ENCODE results near the gene MAP3K19. TPM values are rescaled to one million over a fixed set of nuclear protein-coding genes. Genes with fewer than 3 reads are reported as not detected.

The MAP3K19 gene
- total and polyA plus RNA-seq, 2 of the 8 experiments (the other 6 are each of a cell fraction or from before 2014, with no cell fraction given) = not detected

DNA sequence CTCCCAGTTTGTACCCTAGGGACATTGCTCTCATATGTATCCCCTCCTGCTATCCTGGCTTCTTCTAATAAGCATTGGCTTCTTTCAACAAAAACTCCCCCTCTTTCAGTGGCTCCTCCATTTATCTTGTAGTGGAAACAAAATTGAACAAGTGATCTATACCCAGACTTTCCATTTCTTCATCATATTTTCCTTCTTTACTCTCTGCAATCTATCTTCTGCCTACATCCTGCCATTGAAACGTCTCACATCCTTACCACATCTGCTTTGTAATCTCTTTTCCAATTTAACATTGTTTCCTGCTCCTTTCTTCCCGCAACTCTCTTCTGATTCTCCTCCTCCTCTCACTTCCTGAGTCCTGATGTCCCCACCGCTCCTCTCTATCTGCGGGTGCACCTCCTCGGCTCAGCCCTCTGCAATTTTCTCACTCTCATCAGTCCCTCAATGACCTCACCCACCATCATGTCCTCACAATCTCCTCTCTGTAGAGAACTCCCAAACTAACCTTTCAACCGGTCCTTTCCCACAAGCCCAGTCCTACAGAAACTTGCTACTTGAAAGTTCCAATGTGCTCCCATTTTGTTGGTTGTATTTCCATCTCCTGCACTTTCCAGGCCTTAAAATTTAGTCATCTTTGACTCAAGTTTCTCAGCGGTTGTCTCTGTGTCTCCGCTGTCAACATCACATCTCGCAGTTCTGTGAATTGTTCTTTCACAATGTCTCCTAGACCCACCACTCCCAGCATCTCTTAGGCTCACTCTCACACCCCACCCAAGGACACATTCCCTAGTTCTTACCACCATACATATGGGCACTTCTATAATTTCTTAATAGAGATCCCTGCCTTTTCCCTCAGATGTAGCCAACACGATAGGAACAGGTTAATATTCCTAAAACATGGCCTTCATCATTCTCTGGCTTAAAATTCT is 24.0 kb downstream of the MAP3K19 start (continued):
- TF ChIP-seq, protein P1, sequence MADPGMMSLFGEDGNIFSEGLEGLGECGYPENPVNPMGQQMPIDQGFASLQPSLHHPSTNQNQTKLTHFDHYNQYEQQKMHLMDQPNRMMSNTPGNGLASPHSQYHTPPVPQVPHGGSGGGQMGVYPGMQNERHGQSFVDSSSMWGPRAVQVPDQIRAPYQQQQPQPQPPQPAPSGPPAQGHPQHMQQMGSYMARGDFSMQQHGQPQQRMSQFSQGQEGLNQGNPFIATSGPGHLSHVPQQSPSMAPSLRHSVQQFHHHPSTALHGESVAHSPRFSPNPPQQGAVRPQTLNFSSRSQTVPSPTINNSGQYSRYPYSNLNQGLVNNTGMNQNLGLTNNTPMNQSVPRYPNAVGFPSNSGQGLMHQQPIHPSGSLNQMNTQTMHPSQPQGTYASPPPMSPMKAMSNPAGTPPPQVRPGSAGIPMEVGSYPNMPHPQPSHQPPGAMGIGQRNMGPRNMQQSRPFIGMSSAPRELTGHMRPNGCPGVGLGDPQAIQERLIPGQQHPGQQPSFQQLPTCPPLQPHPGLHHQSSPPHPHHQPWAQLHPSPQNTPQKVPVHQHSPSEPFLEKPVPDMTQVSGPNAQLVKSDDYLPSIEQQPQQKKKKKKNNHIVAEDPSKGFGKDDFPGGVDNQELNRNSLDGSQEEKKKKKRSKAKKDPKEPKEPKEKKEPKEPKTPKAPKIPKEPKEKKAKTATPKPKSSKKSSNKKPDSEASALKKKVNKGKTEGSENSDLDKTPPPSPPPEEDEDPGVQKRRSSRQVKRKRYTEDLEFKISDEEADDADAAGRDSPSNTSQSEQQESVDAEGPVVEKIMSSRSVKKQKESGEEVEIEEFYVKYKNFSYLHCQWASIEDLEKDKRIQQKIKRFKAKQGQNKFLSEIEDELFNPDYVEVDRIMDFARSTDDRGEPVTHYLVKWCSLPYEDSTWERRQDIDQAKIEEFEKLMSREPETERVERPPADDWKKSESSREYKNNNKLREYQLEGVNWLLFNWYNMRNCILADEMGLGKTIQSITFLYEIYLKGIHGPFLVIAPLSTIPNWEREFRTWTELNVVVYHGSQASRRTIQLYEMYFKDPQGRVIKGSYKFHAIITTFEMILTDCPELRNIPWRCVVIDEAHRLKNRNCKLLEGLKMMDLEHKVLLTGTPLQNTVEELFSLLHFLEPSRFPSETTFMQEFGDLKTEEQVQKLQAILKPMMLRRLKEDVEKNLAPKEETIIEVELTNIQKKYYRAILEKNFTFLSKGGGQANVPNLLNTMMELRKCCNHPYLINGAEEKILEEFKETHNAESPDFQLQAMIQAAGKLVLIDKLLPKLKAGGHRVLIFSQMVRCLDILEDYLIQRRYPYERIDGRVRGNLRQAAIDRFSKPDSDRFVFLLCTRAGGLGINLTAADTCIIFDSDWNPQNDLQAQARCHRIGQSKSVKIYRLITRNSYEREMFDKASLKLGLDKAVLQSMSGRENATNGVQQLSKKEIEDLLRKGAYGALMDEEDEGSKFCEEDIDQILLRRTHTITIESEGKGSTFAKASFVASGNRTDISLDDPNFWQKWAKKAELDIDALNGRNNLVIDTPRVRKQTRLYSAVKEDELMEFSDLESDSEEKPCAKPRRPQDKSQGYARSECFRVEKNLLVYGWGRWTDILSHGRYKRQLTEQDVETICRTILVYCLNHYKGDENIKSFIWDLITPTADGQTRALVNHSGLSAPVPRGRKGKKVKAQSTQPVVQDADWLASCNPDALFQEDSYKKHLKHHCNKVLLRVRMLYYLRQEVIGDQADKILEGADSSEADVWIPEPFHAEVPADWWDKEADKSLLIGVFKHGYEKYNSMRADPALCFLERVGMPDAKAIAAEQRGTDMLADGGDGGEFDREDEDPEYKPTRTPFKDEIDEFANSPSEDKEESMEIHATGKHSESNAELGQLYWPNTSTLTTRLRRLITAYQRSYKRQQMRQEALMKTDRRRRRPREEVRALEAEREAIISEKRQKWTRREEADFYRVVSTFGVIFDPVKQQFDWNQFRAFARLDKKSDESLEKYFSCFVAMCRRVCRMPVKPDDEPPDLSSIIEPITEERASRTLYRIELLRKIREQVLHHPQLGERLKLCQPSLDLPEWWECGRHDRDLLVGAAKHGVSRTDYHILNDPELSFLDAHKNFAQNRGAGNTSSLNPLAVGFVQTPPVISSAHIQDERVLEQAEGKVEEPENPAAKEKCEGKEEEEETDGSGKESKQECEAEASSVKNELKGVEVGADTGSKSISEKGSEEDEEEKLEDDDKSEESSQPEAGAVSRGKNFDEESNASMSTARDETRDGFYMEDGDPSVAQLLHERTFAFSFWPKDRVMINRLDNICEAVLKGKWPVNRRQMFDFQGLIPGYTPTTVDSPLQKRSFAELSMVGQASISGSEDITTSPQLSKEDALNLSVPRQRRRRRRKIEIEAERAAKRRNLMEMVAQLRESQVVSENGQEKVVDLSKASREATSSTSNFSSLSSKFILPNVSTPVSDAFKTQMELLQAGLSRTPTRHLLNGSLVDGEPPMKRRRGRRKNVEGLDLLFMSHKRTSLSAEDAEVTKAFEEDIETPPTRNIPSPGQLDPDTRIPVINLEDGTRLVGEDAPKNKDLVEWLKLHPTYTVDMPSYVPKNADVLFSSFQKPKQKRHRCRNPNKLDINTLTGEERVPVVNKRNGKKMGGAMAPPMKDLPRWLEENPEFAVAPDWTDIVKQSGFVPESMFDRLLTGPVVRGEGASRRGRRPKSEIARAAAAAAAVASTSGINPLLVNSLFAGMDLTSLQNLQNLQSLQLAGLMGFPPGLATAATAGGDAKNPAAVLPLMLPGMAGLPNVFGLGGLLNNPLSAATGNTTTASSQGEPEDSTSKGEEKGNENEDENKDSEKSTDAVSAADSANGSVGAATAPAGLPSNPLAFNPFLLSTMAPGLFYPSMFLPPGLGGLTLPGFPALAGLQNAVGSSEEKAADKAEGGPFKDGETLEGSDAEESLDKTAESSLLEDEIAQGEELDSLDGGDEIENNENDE (IDR thresholded peaks at IDR 0.05; ENCODE audit: insufficient replicate concordance, low read length) = no peak
- TF ChIP-seq MAFK (IDR thresholded peaks at IDR 0.05; ENCODE audit: low read depth, low read length) = no peak
- no peak for TF ChIP-seq BCL11A (IDR thresholded peaks at IDR 0.05; ENCODE audit: low read depth in 2 of 2, low read length in 2 of 2)
- TF ChIP-seq CBX5 (IDR thresholded peaks at IDR 0.05; ENCODE audit: low read depth, low read length) = no peak
- TF ChIP-seq, protein P2, sequence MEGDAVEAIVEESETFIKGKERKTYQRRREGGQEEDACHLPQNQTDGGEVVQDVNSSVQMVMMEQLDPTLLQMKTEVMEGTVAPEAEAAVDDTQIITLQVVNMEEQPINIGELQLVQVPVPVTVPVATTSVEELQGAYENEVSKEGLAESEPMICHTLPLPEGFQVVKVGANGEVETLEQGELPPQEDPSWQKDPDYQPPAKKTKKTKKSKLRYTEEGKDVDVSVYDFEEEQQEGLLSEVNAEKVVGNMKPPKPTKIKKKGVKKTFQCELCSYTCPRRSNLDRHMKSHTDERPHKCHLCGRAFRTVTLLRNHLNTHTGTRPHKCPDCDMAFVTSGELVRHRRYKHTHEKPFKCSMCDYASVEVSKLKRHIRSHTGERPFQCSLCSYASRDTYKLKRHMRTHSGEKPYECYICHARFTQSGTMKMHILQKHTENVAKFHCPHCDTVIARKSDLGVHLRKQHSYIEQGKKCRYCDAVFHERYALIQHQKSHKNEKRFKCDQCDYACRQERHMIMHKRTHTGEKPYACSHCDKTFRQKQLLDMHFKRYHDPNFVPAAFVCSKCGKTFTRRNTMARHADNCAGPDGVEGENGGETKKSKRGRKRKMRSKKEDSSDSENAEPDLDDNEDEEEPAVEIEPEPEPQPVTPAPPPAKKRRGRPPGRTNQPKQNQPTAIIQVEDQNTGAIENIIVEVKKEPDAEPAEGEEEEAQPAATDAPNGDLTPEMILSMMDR (IDR thresholded peaks at IDR 0.05; ENCODE audit: control extremely low read depth in 1 of 3, insufficient read depth in 1 of 3, low read depth in 1 of 3, low read length in 3 of 3) = no peak
- TF ChIP-seq BRCA1 (IDR thresholded peaks at IDR 0.05; ENCODE audit: low read depth, low read length) = no peak
- TF ChIP-seq KDM5A (IDR thresholded peaks at IDR 0.05; ENCODE audit: low read length) = no peak

Data from H1 (cell line).